ENCODE results near the gene BRD3.

BRD3 gene

DNA sequence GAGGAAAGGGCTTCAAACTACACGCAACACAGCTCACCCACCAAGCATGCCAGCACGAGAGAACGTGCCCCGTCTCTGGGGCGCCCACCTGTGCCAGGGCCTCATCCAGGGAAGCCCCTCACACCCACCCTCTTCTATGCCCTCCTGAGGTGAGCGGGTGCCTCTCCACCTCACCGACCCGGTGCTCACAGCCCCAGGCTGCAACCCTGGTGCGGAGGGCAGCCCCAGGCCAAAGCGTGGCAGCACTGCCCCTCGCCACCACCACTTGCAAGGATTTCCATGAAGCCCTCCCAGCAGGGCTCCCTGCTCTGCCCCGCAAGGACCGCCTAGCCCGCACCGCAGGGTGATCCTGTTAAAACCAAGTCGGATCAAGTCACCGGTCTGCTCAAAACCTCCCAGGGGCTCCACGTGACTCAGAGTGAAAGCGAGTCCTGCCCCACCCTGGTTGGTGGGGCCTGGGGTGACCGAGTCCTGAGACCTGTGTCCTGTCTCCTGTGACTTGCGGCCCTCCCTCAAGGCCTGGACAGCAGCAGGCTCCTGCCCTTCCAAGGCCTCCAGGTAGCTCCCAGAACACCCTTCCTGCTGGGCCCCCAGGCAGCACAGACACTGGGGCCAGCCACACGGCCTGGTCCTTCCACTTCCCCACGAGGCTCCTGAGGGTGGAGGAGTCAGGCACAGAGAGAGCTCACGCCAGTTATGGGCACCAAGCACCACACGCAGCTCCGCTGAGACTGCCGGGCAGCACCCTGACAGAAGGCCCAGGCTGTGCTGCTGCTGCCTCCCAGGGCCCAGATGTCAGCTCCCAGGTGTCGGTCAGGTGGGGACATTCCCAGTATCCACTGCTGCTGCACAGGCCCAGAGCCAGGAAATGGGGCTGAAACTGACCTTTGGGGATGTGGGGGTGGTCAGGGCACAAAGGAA, 12.7 kb downstream of the BRD3 start:
- no peak for DNase-seq (ENCODE audit: low read depth)

DNA sequence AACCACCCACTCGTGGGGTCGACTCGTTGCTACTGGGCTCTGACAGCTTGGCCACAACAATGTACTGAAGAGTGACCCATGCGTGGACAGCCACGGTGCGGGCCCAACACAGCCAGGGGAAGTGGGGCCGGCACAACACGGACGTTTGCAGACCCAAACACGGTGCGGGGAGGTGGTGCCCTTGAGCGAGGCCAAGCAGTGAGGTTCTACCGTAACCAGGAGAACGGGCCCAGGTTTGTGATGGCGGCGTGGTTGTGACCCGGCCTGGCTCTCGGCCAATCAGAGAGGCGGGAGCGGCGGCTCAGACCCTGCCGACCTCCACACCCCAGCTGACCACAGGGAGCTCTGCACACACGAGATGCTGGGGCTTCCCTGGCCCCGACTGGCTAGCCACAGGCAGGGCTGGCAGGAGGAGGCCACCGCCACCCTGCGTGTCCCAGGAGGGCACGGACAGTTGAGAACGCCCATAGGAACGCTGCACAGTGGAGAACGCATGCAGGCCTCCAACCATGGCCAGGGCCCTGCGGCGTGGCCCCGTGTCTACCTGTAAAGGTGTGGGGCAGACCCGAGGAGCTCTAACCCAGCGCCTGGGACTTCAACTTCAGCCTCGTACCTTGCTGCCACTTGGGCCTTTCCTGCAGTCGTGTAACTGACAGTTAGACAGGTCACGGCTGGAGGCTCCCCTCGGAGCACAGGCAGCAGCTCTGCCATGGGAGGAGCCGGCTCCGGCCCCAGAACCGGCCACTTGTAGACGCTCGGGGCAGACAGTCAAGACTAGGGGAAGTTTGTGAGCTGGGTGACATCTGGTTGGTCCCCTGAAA, 13.7 kb downstream of the BRD3 start:
- DNase-seq (ENCODE audit: low read depth) = no peak

DNA sequence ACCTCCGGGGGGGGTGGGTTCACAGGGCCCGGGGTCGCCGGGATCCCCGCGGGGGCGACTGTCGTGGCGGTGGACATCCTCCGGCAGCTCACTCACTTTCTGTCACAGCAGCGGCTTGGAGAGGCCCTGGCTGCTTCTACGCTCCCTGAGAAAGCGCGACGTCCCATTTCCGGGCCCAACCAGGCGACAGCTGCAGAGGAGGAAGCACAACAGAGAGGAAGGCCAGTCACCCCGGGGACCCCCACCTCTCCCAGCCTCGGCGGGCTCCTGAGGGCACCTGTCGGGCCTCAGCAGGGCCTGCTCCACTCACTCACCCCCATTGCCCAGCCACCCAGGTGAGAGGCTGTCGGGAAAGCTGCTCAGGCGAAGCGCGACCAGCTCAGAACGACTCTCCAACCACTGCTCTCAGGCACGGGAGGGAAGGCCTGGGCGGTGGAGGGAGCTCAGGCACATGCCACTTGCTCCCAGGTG, 14.4 kb downstream of the BRD3 start:
- no peak for DNase-seq (ENCODE audit: low read depth)

DNA sequence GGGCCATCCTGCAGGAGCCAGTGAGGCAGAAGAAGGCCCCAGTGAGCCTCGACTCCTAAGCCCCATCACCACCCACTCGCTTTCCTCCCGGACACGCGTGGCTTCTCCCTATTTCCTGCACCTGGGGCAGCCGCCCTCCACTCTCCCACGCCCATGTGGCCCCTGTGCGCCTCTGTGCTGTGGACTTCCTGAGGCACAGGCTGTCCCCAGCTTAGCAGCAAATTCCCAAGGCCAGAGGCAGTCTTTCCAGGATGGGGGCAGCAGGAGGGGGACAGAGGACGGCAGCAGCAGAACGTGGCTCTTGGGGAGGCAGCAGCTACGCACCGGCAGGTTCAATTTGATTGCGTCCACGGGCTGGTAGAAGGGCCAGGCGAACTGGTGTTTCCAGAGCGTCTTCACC, 14.9 kb downstream of the BRD3 start:
- DNase-seq (ENCODE audit: low read depth) = no peak

DNA sequence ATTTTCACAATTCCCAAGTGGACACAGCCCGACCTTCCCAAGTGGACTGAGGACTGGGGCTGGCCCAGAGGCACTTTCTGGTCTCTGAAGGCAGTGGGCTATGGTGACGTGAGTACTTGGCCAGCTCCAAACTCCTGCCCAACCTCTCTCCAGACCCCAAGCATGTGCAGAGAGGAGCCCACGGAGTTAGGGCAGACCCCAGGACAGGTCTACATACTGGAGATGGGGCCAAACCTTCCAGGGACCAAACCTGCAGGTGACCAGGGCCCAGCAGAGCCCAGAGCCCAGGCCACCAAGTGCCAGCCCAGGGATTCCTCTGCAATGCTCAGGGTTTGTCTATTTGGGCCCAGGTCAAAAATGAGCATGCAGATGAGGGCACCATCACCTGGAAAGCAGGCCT, 15.3 kb downstream of the BRD3 start:
- DNase-seq (ENCODE audit: low read depth) = no peak

DNA sequence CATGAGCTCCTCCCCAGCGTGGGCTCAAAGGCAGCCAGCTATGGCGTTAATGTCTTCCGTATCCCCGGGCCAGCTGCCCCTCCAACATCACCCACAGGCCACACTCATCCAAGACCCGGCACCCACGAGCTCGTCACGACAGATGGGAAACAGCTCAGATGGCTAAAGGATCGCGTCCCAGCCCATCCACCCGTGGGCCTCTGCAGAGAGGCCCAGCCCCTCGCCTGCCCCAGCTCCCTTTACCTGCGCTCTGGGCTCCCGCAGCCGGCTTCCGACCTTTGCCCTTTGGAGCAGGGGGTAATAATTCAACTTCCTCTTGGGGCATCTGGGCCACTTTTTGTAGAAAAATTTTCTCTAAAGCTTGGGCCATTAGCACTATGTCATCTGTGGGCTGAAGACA, 16.5 kb downstream of the BRD3 start:
- no peak for DNase-seq (ENCODE audit: low read depth)

DNA sequence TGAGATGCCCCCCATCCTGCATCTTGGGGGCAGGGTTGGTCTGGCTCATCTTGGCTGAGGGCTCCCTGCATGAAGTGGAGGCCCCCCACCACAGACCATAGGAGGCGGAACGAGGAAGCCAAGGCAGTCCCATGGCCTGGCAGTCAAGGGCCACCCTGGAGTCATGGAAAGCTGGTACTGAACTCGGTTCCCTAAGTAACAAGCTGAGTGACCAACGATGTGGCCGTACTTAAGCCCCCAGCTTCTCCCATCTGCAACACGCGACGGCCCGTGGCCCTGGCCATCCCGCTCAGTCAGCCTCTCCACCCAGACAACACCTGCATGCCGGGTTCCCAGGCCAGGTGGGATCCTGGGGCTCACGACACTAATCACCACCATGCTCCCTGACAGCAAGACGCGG, 17.1 kb downstream of the BRD3 start:
- no peak for DNase-seq (ENCODE audit: low read depth)

DNA sequence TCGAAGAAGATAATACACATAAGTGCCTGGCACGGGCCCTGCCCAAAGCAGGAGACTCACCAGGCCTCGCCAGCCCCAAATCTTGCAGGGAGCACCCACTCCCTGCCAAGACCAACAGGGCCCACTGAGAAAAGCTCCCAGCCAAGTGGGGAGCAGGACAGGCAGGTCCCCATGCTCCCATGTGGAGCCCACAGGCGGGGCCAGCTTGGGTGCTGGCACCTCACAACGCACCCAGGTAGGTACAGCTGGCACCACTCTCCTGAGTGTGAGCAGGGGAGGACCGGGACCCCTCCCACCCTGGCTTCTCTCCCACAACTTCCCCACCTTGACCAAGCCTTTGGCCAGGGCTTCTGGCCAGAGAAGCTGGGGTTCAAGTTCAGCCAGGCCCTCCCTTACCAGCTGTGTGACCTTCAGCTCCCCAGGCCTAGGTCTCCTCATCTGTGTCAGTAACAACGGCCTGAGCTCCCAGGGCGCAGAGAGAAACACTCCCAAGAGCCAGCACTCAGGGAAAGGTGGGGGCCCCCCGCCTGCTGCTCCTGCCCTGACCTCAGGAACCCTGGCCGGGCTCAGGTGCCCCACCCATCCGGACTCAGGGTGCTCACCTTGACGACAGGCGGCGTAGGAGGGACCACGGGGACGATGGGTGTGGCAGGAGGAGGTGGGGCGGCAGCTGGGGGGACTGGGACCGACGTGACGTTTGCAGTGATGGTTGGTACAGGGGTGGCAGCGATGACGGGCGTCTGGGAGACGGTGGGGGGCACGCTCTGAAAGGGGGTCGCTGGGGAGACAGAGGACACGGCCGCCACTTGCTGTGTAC, 17.8 kb downstream of the BRD3 start:
- no peak for DNase-seq (ENCODE audit: low read depth)

DNA sequence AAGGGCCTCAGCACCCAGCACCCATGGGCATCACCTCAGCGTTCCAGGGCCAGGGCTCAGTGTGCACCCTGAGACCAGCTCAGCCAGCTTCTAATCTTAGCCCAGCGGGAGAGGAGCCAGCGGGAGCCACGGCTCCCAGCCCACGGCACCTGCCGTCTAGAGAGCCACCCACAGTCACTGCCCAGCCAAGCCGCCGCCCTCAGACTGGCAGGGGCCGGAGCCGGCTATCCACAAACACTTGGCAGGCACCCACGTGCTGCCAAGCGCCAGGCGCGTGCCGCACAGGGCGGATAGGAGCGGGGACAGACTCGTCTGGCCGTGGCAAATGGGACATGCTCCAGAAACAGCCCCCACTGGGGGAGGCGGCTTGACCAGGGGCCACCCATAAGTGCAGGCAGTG, 18.6 kb downstream of the BRD3 start:
- DNase-seq (ENCODE audit: low read depth) = no peak

DNA sequence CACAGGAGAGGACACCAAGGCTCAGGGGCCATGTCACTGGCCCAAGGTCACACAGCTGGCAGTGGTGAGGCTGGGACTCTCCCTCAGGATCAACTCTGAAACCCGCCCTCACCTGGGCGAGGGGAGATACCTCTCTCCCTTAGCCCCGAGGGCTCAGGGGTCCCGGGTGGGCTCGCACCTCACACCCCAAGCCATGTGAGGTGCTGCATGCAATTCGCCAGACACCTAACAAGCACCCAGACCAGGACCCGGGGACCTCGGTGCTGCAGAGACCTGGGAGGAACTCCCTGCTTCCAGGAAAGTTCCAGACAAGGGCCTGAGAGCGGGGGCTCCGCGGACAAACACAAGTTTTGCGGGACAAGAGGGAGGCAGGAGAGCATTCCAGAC, 19.3 kb downstream of the BRD3 start:
- no peak for DNase-seq (ENCODE audit: low read depth)

DNA sequence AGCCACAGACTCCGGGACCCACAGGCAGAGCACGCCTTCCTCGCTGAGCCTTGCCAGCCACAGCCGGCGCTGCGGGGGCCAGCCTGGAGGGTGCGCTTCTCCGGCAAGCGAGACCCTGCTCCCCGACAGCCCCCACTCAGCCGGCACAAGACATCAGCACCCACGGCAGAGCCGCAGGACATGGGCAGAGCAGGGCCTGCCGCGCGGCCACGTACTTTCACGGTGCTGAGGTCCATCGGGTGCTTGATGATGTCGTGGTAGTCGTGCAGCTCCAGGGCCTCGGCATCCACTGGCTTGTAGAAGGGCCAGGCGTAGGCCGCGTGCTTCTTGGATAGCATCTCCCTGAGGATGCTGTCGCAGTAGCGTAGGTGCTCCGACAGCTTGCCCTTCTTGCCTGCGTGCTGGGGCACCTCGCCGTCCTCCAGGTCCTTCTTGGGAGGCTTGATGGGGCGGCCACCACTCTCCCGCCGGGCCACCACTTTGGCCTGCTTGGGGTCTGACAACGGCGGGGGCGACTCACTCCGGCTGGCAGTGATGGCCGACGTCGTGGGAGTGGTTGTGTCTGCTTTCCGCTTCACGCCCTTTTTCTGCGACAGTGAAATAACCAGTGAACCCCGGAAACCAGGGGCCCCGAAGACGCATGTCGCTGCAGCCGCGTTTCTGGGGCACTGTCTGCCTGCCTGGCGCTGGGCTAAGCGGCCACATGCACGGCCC, 19.8 kb downstream of the BRD3 start:
- no peak for DNase-seq (ENCODE audit: low read depth)

DNA sequence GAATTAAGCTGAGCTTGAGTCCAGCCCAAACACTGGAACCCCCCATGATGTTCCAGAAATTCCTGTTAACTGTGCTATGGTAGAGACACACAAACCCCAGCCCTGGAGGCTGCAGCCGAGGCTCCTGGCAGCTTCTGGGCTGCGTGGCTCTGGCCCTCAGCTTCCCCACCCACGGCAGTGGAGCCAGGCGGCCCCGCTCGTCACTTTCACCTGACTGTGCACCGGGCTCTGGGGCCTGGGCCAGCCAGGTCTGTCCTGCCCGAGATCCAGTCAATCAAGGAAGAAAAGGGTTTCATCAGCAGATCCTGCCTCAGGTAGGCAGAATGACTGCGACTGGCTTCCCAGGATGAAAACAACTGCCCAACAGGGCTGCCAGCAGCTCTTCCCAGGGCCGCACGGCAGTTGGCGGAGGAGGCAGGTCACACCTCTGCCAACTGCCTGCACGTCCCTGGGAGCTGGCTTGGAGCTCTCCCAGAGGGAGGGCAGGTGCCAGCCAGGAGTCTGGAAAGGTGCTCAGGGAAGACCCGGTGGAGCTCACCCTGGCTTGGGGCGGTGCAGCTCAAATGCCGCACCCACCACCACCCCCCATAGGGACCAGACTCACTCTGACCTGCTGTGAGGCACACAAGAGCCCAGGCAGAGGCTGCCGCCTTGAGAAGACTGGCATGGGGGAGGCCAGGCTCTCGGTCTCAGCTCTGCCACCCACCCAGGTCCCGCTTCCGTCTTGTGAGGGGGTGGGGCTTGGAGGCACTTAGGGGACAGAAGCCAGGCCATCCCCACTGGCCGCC, 20.7 kb downstream of the BRD3 start:
- no peak for DNase-seq (ENCODE audit: low read depth)

DNA sequence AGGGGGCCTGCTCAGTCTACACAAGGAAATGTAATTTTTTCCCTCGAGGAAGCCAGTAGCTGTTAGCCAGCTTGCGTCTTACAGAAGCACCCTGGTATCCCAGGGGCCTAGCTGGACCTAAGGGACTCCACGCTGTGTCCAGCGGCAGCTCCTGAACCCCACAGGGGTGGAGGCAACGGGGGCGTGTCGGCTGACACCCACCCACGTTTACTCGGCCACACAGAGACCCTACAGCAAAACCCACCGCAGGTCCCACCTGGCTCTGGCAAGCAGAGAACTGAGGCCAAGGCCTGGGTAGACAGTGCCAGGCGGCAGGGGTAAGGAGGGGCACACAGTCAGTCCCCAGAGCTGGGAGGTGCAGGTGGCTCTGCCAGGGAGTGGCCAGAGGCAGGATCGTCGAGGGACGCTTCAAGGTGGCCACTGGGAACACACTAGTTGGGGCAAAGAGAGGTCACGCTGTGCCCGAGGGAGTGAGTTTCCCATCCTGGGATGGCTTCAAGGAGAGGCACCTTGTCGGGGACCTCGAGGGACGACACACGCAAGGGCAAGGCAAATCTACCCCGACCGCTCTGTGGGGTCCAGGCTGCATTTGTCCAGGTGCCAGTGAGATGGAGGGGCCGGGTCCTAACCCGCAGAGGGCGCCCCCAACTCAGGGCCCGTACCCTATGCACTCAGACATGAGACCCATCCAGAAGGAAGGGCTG, 21.8 kb downstream of the BRD3 start:
- DNase-seq (ENCODE audit: low read depth) = no peak

DNA sequence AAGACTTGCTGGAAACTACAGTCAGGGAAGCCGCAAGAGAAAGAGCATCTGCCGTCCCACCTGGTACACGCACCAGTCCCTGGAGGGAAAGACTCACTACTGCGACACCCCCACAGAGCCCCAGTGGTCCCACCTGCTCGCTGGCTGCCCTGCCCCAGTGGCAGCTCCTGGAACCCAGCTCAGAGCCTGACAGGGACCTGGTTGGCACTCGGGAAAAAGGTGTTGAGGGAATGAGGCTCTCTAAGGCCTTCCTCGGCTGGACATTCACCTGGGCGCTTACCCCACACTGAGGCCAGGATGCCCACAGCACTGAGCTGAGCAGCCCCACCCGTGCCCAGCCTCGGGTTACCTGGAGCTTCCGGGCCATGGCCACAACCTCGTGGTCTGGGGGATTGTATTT, 22.9 kb downstream of the BRD3 start:
- DNase-seq (ENCODE audit: low read depth) = no peak

DNA sequence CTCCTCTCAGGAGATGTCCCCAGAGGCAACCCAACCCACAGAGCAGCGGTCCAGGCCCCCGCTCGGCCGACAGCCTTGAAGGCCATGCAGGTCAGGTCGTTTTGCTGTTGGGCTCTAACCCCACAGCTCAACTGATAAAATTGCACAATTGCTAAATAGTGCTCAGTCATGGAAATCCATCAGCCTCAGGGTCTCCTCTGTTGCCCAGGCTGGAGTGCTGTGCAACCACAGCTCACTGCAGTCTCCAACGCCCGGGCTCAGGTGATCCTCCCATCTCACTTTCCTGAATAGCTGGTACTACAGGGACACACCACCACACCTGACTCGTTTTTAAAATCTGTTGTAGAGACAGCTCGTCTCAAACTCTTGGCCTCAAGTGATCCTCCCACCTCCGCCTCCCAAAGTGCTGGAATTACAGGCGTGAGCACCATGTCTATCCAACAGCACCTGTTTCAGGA, 24.3 kb downstream of the BRD3 start:
- DNase-seq (ENCODE audit: low read depth) = no peak

DNA sequence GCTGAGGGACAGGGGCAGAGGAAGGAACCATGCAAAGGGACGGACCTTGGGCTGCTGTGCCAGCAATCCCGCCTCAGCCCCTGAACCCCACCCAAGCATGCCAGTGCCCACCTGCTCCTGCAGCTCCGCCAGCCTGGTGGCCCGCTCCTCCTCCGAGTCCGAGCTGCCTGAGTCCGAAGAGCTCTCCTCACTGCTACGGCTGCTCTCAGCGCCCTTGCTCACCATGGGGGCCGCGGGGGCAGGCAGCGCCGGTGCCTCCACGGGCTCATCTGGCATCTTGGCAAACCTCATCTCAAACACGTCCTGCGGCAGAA, 26.2 kb downstream of the BRD3 start:
- DNase-seq (ENCODE audit: low read depth) = no peak

DNA sequence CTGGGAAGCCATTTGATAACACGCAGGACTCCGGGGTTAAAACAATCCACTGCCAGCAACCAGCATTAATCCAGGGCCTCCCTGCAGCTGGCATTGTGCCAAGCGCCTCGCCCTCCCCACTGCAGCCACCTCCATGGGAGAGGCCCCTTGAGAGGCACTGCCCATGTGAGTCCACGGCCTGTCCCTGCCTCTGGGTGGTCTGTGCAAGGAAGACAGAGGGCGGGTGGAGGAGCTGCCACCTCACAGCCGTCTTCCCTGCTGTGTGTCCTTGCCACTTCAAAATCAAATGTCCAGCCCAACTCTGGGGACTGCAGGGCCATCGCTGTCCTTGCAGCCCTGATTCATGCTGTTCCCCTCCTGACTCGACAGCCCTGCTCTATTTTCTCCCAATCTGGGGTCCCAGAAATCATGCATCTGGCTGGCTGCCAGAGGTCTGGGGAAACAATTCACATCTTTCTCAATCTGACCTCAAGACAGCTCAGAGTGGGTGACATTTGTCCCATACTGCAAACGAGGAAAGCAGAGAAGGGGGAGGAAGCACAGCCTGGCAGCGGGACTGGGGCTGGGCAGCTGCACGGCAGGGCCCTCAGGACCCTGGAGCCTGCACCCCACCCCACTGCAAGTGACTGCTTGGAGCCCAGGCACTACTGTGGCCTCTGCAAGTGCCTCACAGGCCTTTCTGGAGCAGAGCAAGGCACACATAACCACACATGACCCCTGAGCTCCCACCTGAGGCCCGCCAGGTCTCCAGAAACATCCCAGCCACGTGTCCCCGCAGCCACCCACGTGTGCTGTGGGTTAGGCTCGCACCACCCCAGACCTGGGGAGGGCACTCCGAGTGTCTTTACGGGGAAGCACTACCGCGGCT, 26.8 kb downstream of the BRD3 start:
- no peak for DNase-seq (ENCODE audit: low read depth)

DNA sequence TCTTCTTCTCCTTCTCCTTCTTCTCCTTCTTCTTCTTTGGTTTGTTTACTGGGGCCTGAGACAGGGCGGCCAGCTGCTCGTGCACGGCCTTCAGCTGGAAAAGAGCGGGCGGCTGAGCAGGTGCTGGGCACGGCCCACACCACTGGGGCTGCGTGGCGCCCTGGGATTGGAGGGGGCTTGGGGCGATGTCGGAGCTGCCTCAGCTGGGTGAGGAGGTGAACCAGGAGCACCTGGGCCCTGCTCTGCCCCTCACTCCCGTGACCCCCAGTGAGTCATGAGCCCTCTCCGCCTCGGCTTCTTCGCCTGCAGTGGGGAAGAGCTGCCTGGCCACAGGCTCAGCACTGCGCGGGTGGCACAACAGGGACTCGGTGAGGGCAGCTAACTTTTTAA, 27.7 kb downstream of the BRD3 start:
- no peak for DNase-seq (ENCODE audit: low read depth)

Data from stromal cell of bone marrow (primary cell).